ENCODE data around the gene ZFHX3.

DNA sequence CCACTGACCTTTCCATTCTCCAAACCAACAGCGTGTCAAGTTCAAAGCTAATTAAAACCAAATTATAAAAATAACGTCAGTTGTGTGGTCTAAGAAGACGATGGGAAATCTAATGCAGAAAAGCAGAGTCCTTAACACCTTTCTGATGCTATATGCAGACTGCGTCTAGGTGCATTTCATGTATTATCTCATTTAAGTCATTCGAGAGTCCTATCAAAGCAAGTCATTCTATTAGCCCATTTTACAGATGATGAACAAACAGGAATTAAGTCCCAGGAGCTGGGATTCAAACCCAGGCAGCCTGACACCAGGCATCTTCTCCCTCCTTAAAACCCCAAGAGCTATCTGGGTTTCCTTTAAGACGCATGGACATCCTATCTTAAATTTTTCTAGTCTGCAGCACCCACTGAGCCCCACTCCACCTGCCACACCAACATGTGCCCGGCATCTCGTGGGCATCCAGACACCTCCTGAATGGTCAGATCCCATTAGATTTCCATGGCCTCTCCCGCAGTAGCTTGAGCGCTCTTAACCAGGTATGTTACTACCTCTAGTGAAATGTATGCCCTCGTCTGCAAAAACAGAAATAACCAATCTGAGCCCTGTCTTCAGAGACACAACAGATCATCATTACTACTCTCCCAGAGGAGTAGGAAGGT, 115.1 kb downstream of the ZFHX3 start:
- TF ChIP-seq JUND (IDR thresholded peaks at IDR 0.05) (no peak), YY1 (IDR thresholded peaks at IDR 0.05) (no peak), EGR1 (IDR thresholded peaks at IDR 0.05; ENCODE audit: low read depth in 2 of 2) (no peak), TAF1 (conservative IDR thresholded peaks at IDR 0.05) (no peak), NR2F2 (IDR thresholded peaks at IDR 0.05) (no peak), RAD21 (IDR thresholded peaks at IDR 0.05) (no peak), GABPA (IDR thresholded peaks at IDR 0.05 in 1 of 2, conservative IDR thresholded peaks at IDR 0.05 in 1 of 2) (no peak), SP1 (IDR thresholded peaks at IDR 0.05) (no peak), FOXA1 (IDR thresholded peaks at IDR 0.05) (no peak)
- TF ChIP-seq, protein P1, sequence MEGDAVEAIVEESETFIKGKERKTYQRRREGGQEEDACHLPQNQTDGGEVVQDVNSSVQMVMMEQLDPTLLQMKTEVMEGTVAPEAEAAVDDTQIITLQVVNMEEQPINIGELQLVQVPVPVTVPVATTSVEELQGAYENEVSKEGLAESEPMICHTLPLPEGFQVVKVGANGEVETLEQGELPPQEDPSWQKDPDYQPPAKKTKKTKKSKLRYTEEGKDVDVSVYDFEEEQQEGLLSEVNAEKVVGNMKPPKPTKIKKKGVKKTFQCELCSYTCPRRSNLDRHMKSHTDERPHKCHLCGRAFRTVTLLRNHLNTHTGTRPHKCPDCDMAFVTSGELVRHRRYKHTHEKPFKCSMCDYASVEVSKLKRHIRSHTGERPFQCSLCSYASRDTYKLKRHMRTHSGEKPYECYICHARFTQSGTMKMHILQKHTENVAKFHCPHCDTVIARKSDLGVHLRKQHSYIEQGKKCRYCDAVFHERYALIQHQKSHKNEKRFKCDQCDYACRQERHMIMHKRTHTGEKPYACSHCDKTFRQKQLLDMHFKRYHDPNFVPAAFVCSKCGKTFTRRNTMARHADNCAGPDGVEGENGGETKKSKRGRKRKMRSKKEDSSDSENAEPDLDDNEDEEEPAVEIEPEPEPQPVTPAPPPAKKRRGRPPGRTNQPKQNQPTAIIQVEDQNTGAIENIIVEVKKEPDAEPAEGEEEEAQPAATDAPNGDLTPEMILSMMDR (IDR thresholded peaks at IDR 0.05; ENCODE audit: low read depth, low read length, missing input control), result no peak
- TF ChIP-seq, protein P2, sequence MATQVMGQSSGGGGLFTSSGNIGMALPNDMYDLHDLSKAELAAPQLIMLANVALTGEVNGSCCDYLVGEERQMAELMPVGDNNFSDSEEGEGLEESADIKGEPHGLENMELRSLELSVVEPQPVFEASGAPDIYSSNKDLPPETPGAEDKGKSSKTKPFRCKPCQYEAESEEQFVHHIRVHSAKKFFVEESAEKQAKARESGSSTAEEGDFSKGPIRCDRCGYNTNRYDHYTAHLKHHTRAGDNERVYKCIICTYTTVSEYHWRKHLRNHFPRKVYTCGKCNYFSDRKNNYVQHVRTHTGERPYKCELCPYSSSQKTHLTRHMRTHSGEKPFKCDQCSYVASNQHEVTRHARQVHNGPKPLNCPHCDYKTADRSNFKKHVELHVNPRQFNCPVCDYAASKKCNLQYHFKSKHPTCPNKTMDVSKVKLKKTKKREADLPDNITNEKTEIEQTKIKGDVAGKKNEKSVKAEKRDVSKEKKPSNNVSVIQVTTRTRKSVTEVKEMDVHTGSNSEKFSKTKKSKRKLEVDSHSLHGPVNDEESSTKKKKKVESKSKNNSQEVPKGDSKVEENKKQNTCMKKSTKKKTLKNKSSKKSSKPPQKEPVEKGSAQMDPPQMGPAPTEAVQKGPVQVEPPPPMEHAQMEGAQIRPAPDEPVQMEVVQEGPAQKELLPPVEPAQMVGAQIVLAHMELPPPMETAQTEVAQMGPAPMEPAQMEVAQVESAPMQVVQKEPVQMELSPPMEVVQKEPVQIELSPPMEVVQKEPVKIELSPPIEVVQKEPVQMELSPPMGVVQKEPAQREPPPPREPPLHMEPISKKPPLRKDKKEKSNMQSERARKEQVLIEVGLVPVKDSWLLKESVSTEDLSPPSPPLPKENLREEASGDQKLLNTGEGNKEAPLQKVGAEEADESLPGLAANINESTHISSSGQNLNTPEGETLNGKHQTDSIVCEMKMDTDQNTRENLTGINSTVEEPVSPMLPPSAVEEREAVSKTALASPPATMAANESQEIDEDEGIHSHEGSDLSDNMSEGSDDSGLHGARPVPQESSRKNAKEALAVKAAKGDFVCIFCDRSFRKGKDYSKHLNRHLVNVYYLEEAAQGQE (IDR thresholded peaks at IDR 0.05), result no peak
- TF ChIP-seq, protein P3, sequence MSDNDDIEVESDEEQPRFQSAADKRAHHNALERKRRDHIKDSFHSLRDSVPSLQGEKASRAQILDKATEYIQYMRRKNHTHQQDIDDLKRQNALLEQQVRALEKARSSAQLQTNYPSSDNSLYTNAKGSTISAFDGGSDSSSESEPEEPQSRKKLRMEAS (IDR thresholded peaks at IDR 0.05), result no peak

All from liver (tissue), 3 donors.